Breast epithelium (tissue), 3 donors: ENCODE results near the gene AMOT.

ENCODE experiments used
- POLR2A ChIP-seq: fragments of 450-650 bp; IDR thresholded peaks from one replicate; pipeline ENCODE4 v1.6.1; 2016; ENCODE audit warnings: antibody characterized with exemption, mild to moderate bottlenecking, moderate library complexity
- POLR2AphosphoS5 ChIP-seq, 3 donors: sonication (generic); formaldehyde crosslinking; IDR thresholded peaks; one replicate each; pipeline ENCODE4 v1.6.1; 2017; ENCODE audit warnings: antibody characterized with exemption in 3 of 3
- TF ChIP-seq, protein P1 (sequence below), 3 donors: fragments of 450-650 bp; IDR thresholded peaks; one replicate each; pipeline ENCODE4 v1.5.1; 2016 to 2017; ENCODE audit warnings: antibody characterized with exemption in 3 of 3, mild to moderate bottlenecking in 3 of 3, moderate library complexity in 3 of 3

DNA sequence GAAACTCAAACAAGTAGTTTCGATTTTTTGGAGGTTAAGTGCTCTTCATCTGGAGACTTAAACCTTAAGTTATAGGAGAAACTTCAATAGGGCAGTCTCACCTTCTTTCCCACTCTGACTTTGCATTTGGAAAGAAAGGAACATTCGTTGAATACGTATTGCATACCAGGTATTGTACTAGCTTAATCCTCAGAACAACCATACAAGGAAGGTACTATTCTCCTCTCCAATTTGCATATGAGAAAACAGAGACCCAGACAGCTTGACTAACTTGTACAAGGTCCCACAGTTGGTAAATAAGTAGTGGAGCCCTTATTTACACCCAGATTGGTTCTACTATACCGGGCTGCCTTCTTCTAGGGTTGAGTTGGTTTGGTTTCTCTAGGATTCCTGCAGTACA is 32.6 kb downstream of the AMOT start:
- TF ChIP-seq, protein P1, sequence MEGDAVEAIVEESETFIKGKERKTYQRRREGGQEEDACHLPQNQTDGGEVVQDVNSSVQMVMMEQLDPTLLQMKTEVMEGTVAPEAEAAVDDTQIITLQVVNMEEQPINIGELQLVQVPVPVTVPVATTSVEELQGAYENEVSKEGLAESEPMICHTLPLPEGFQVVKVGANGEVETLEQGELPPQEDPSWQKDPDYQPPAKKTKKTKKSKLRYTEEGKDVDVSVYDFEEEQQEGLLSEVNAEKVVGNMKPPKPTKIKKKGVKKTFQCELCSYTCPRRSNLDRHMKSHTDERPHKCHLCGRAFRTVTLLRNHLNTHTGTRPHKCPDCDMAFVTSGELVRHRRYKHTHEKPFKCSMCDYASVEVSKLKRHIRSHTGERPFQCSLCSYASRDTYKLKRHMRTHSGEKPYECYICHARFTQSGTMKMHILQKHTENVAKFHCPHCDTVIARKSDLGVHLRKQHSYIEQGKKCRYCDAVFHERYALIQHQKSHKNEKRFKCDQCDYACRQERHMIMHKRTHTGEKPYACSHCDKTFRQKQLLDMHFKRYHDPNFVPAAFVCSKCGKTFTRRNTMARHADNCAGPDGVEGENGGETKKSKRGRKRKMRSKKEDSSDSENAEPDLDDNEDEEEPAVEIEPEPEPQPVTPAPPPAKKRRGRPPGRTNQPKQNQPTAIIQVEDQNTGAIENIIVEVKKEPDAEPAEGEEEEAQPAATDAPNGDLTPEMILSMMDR (IDR thresholded peaks at IDR 0.05): no peak
- TF ChIP-seq POLR2A (no peak), POLR2AphosphoS5 (IDR thresholded peaks at IDR 0.05) (no peak)
